Measurements from ENCODE around the gene PEX6. TPM values are rescaled to one million over a fixed set of nuclear protein-coding genes. Genes with fewer than 3 reads are reported as not detected.
"Not testable (repeated sequence)": the region's sequence is repeated elsewhere in the genome, so short reads cannot be mapped to it uniquely, and the experiment has no call there.

Gene PEX6
- polyA plus RNA-seq, 3 donors: 11.4 to 21.5 (median 15.0) TPM

GRCh38 chr6:42969934-42970333 is 9.0 kb downstream of the PEX6 start:
- WGBS, 3 donors: 57 to 94% (median 88%) methylated on average over 4 of the region's 4 CpGs
- H3K27ac ChIP-seq (ENCODE audit: low read depth, low read length): no peak overlapping the region

GRCh38 chr6:42969431-42969830 is 9.6 kb downstream of the PEX6 start:
- H3K27ac ChIP-seq (ENCODE audit: low read depth, low read length): no peak overlapping the region
- WGBS, 3 donors: 87 to 90% (median 89%) methylated on average over 2 of the region's 2 CpGs

- WGBS, 3 donors: 69 to 86% (median 80%) methylated on average over 4 of the region's 4 CpGs
Measured at GRCh38 chr6:42968783-42969182, 10.2 kb downstream of the PEX6 start.

GRCh38 chr6:42968126-42968701 is 10.8 kb downstream of the PEX6 start:
- WGBS, 3 donors: 94 to 98% (median 96%) methylated on average over 12 of the region's 12 CpGs
- H3K27ac ChIP-seq (ENCODE audit: low read depth, low read length): no peak overlapping the region

More at GRCh38 chr6:42968783-42969182, 10.2 kb downstream of the PEX6 start:
- H3K27ac ChIP-seq (ENCODE audit: low read depth, low read length): no peak overlapping the region

GRCh38 chr6:42967228-42967627 is 11.8 kb downstream of the PEX6 start:
- no peak overlapping the region for H3K27ac ChIP-seq (ENCODE audit: low read depth, low read length)
- WGBS, 3 donors: 93 to 95% (median 95%) methylated on average over 11 of the region's 11 CpGs

GRCh38 chr6:42966571-42966970 is 12.4 kb downstream of the PEX6 start:
- no peak overlapping the region for H3K27ac ChIP-seq (ENCODE audit: low read depth, low read length)
- WGBS, 3 donors: 67 to 80% (median 75%) methylated on average over 7 of the region's 7 CpGs

GRCh38 chr6:42963855-42964605 is 15.0 kb downstream of the PEX6 start:
- no peak overlapping the region for H3K27ac ChIP-seq (ENCODE audit: low read depth, low read length)
- 83 to 87% (median 83%) methylated on average over 9 of the region's 9 CpGs for WGBS, 3 donors

- H3K27ac ChIP-seq (ENCODE audit: low read depth, low read length): no peak overlapping the region
- WGBS, 3 donors: 62 to 87% (median 86%) methylated on average over 12 of the region's 12 CpGs
Measured at GRCh38 chr6:42963179-42963854, 15.7 kb downstream of the PEX6 start.

- WGBS, 3 donors: 67 to 91% (median 86%) methylated on average over 13 of the region's 13 CpGs
- H3K27ac ChIP-seq (ENCODE audit: low read depth, low read length): no peak overlapping the region
Measured at GRCh38 chr6:42962502-42963178, 16.3 kb downstream of the PEX6 start.

GRCh38 chr6:42962096-42962495 is 16.9 kb downstream of the PEX6 start:
- 85 to 94% (median 90%) methylated on average over 12 of the region's 12 CpGs for WGBS, 3 donors
- no peak overlapping the region for H3K27ac ChIP-seq (ENCODE audit: low read depth, low read length)

- H3K27ac ChIP-seq (ENCODE audit: low read depth, low read length): no peak overlapping the region
- WGBS, 3 donors: 12 to 32% (median 24%) methylated on average over 14 to 15 of the region's 15 CpGs
Measured at GRCh38 chr6:42961020-42961470, 17.9 kb downstream of the PEX6 start.

GRCh38 chr6:42960243-42961019 is 18.6 kb downstream of the PEX6 start, which contains the start of gene GNMT:
Gene GNMT (plus strand): TSS chr6:42960754. CDS start chr6:42960768, 14 bp downstream.
- no peak within 1 kb of the TSS for H3K27ac ChIP-seq (ENCODE audit: low read depth, low read length)

GRCh38 chr6:42959917-42960242 is 19.1 kb downstream of the PEX6 start:
- WGBS, 3 donors: 9 to 30% (median 17%) methylated on average over 13 of the region's 13 CpGs
- H3K27ac ChIP-seq (ENCODE audit: low read depth, low read length): no peak overlapping the region

More at GRCh38 chr6:42960243-42961019, 18.6 kb downstream of the PEX6 start, which contains the start of gene GNMT:
- WGBS, 3 donors: 1 to 3% (median 3%) methylated on average over 53 to 62 of the region's 62 CpGs

- WGBS, 3 donors: 77 to 85% (median 83%) methylated on average over 8 of the region's 8 CpGs
Measured at GRCh38 chr6:42958125-42958524, 20.9 kb downstream of the PEX6 start.

GRCh38 chr6:42954405-42954804 is 24.6 kb downstream of the PEX6 start:
- 81 to 89% (median 87%) methylated on average over 4 of the region's 4 CpGs for WGBS, 3 donors
- not testable (repeated sequence) for H3K27ac ChIP-seq (ENCODE audit: low read depth, low read length)

More at GRCh38 chr6:42958125-42958524, 20.9 kb downstream of the PEX6 start:
- H3K27ac ChIP-seq (ENCODE audit: low read depth, low read length): no peak overlapping the region

GRCh38 chr6:42952389-42952788 is 26.6 kb downstream of the PEX6 start:
- no peak overlapping the region for H3K27ac ChIP-seq (ENCODE audit: low read depth, low read length)
- WGBS, 3 donors: 92 to 98% (median 95%) methylated on average over 4 of the region's 4 CpGs

GRCh38 chr6:42947950-42948349 is 31.0 kb downstream of the PEX6 start:
- H3K27ac ChIP-seq (ENCODE audit: low read depth, low read length): no peak overlapping the region

GRCh38 chr6:42942444-42942843 is 36.5 kb downstream of the PEX6 start:
- no peak overlapping the region for H3K27ac ChIP-seq (ENCODE audit: low read depth, low read length)
- WGBS, 3 donors: 68 to 77% (median 76%) methylated on average over 7 of the region's 7 CpGs

Data from adipose tissue (tissue), 3 donors.